Measurements from ENCODE around the gene ARIH2. TPM values are rescaled to one million over a fixed set of nuclear protein-coding genes. Genes with fewer than 3 reads are reported as not detected.

Gene ARIH2
- total and polyA plus RNA-seq, 2 of the 4 experiments (the other 2 are of a cell fraction): 62.3 to 93.7 TPM

GRCh38 chr3:48951764-48952163, 33.1 kb downstream of the ARIH2 start:
- no peak overlapping the region for H2AK5ac ChIP-seq (ENCODE audit: low read depth, low read length)
- no peak overlapping the region for H4K8ac ChIP-seq (ENCODE audit: low read depth in 2 of 2, low read length in 2 of 2)
- ATAC-seq (ENCODE audit: low read depth) (no peak), DNase-seq (no peak)
- no TSS peak for BruUV-seq (replicated peaks)
- WGBS, 2 experiments (ENCODE audit: extremely low coverage in 2 of 2, insufficient read length in 1 of 2): no CpG with 5 or more reads among the region's 4 CpGs
- H4K91ac ChIP-seq (ENCODE audit: insufficient read depth, low read depth, low read length): no peak overlapping the region
- H4K5ac ChIP-seq (ENCODE audit: low read depth, low read length): no peak overlapping the region
- no peak overlapping the region for H3K56ac ChIP-seq (ENCODE audit: extremely low read depth, insufficient read depth, low read length)
- no peak overlapping the region for H2AFZ ChIP-seq (replicated peaks; ENCODE audit: low read length, poor library complexity)
- no peak overlapping the region for H3K18ac ChIP-seq (ENCODE audit: low read depth, low read length)
- peaks cover 3% of the 10 kb centered on the region for H3K4me1 ChIP-seq (ENCODE audit: control insufficient read depth, insufficient read depth, low read length)
- no peak overlapping the region for H3K9ac ChIP-seq (ENCODE audit: low read depth, low read length)
- in situ Hi-C loops (cut with MboI; ENCODE audit: low sequenced_read_pairs) (no loop called here), dilution Hi-C loops (cut with HindIII; ENCODE audit: low sequenced_read_pairs, unreplicated experiment) (no loop called here), intact Hi-C loops (cut with micrococcal nuclease) (no loop called here)
- H3K4me3 ChIP-seq (ENCODE audit: insufficient read depth, low read depth, low read length): no peak overlapping the region
- H2BK20ac ChIP-seq (ENCODE audit: low read depth, low read length): no peak overlapping the region
- peaks cover 3% of the 10 kb centered on the region; the same call in 1 of the 2 replicates for H3K9me1 ChIP-seq (ENCODE audit: insufficient read depth, low read length)
- peaks cover 10% of the 10 kb centered on the region for H3K36me3 ChIP-seq (ENCODE audit: control insufficient read depth, insufficient read depth, low read length)
- H2BK15ac ChIP-seq (ENCODE audit: low read depth, low read length): no peak overlapping the region
- peaks cover 7 to 53% of the 10 kb centered on the region in 2 experiments for H3K79me1 ChIP-seq (ENCODE audit: low read depth in 1 of 2, low read length in 2 of 2)
- no peak overlapping the region for H2BK5ac ChIP-seq (ENCODE audit: low read depth, low read length, poor library complexity, severe bottlenecking)
- no peaks in the 10 kb centered on the region for H3K9me3 ChIP-seq (ENCODE audit: control insufficient read depth, insufficient read depth, low read length)
- ChIA-PET POLR2A (ENCODE audit: unreplicated experiment) (no interaction called here), CTCF (no interaction called here)
- H4K20me1 ChIP-seq (ENCODE audit: insufficient read depth, low read length): peaks cover 17% of the 10 kb centered on the region
- no peak overlapping the region for H3K27ac ChIP-seq (ENCODE audit: insufficient read depth, low read length)
- no peak overlapping the region for H3K23ac ChIP-seq (ENCODE audit: low read depth, low read length)
- H2BK120ac ChIP-seq (ENCODE audit: low read depth, low read length): no peak overlapping the region
- no peaks in the 10 kb centered on the region for H3K27me3 ChIP-seq (ENCODE audit: control insufficient read depth, insufficient read depth, low read length)
- no peak overlapping the region for H3K4me2 ChIP-seq (ENCODE audit: low read depth, low read length)
- no peak overlapping the region for H2AK9ac ChIP-seq (replicated peaks; ENCODE audit: low read depth, low read length, poor library complexity)
- no peak for TF ChIP-seq CHD1 (IDR thresholded peaks at IDR 0.05; ENCODE audit: low read depth, low read length)
- no peak for TF ChIP-seq RAD21 (IDR thresholded peaks at IDR 0.05; ENCODE audit: low read length)
- no peak for TF ChIP-seq BHLHE40 (IDR thresholded peaks at IDR 0.05; ENCODE audit: low read depth, low read length)
- no peak for TF ChIP-seq MAZ (IDR thresholded peaks at IDR 0.05; ENCODE audit: borderline replicate concordance, low read depth, low read length)
- TF ChIP-seq NFE2L2 (IDR thresholded peaks at IDR 0.05; ENCODE audit: low read depth, low read length): no peak
- TF ChIP-seq RFX5 (IDR thresholded peaks at IDR 0.05; ENCODE audit: low read depth, low read length): no peak
- no peak for TF ChIP-seq MXI1 (IDR thresholded peaks at IDR 0.05; ENCODE audit: borderline replicate concordance, low read depth, low read length)
- no peak for TF ChIP-seq RCOR1 (IDR thresholded peaks at IDR 0.05; ENCODE audit: insufficient replicate concordance, low read length)
- TF ChIP-seq CEBPB (IDR thresholded peaks at IDR 0.05; ENCODE audit: low read depth, low read length): no peak
- TF ChIP-seq CTCF (conservative IDR thresholded peaks at IDR 0.05; ENCODE audit: low read depth, low read length): no peak
- TF ChIP-seq SMC3 (IDR thresholded peaks at IDR 0.05; ENCODE audit: low read depth, low read length): no peak
- no peak for TF ChIP-seq FOS (IDR thresholded peaks at IDR 0.05; ENCODE audit: low read depth, low read length)
- no peak for TF ChIP-seq USF2 (IDR thresholded peaks at IDR 0.05; ENCODE audit: low read depth, low read length)
- no peak overlapping the region for H3K14ac ChIP-seq (replicated peaks; ENCODE audit: low read depth, low read length)
- no peak overlapping the region for H3K4ac ChIP-seq (ENCODE audit: low read depth, low read length)

All from IMR-90 (cell line).